HUES64 (cell line): ENCODE data around the gene LDB2.

Experiments used
- H3K27ac ChIP-seq: 2 replicates; pipeline ENCODE4 v1.7.0; 2013; ENCODE audit warnings: low read depth, low read length, inconsistent platforms
- H3K27me3 ChIP-seq: 2 replicates; pipeline ENCODE4 v1.6.1; 2013; ENCODE audit warnings: mild to moderate bottlenecking, low read length; ENCODE audit not compliant: insufficient read depth
- H3K36me3 ChIP-seq: 2 replicates; pipeline ENCODE4 v1.6.1; 2013; ENCODE audit warnings: mild to moderate bottlenecking, low read length; ENCODE audit not compliant: insufficient read depth
- H3K4me1 ChIP-seq: 2 replicates; pipeline ENCODE4 v1.6.1; 2013; ENCODE audit warnings: mild to moderate bottlenecking, low read length, moderate library complexity; ENCODE audit not compliant: insufficient read depth
- H3K4me3 ChIP-seq: 2 replicates; pipeline ENCODE4 v1.5.1; 2013; ENCODE audit warnings: mild to moderate bottlenecking, low read length, moderate library complexity
- H3K9ac ChIP-seq: 2 replicates; pipeline ENCODE4 v1.6.1; 2013; ENCODE audit warnings: mild to moderate bottlenecking, low read depth, low read length
- H3K9me3 ChIP-seq: 2 replicates; pipeline ENCODE4 v1.6.1; 2013; ENCODE audit warnings: low read depth, low read length; ENCODE audit not compliant: insufficient read depth
- WGBS: fragments of 150-250, 120-280 bp; methylation state at CpG from one replicate; pipeline ENCODE4 v1.1.7; 2013; ENCODE audit warnings: missing lambda C conversion rate; 5-methylcytosine and 5-hydroxymethylcytosine counted together

LDB2 gene

DNA sequence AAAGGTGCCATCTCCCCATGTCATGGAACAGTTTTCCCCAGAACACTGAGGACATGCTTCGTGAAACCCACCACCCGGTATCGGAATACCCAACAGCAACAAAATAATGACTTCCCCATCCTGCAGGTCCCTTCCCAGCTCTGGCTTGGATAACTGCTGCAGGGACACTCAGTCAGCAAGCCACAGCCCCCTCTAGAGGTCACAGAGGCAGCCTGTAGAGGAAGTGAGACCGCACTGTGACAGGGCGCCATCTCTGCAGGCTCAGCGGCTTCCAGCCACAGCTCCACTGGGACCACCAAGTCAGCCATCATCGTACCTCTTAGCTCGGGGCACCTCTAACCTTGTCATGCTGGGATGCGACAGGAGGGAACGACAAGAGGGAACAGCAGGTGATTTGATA, 315.9 kb downstream of the LDB2 start:
- no peaks in the 10 kb centered on the region for H3K9me3 ChIP-seq
- no peak overlapping the region for H3K27ac ChIP-seq
- H3K9ac ChIP-seq = no peak overlapping the region
- H3K4me3 ChIP-seq = no peak overlapping the region
- no peaks in the 10 kb centered on the region for H3K27me3 ChIP-seq
- H3K4me1 ChIP-seq = no peaks in the 10 kb centered on the region
- 86% methylated on average over 10 of the region's 10 CpGs for WGBS
- H3K36me3 ChIP-seq = peaks cover 7% of the 10 kb centered on the region; the same call in 1 of the 2 replicates

DNA sequence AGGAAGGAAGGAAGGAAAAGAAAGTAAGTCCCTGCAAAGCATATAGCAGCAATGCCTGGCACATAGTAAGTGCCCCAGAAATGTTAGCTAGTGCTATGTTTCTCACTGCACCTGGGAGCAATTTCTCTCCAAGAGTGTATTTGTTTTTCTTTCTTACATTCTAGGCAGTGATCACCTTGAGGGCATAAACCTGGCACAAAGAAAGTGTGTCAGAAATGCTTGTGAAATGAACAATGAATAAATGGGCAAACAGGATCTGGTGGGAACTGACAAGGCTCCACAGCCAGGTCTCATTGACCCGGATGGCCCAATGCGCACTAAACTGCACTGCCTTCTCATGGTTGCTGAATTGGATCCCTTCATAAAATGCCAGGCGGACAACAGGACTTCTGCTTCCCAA, 316.4 kb downstream of the LDB2 start:
- no peak overlapping the region for H3K27ac ChIP-seq
- 97% methylated on average over 3 of the region's 3 CpGs for WGBS
- H3K4me3 ChIP-seq = no peak overlapping the region
- peaks cover 2% of the 10 kb centered on the region; the same call in 1 of the 2 replicates for H3K36me3 ChIP-seq
- no peaks in the 10 kb centered on the region for H3K4me1 ChIP-seq
- no peaks in the 10 kb centered on the region for H3K9me3 ChIP-seq
- H3K9ac ChIP-seq = no peak overlapping the region
- no peaks in the 10 kb centered on the region for H3K27me3 ChIP-seq

DNA sequence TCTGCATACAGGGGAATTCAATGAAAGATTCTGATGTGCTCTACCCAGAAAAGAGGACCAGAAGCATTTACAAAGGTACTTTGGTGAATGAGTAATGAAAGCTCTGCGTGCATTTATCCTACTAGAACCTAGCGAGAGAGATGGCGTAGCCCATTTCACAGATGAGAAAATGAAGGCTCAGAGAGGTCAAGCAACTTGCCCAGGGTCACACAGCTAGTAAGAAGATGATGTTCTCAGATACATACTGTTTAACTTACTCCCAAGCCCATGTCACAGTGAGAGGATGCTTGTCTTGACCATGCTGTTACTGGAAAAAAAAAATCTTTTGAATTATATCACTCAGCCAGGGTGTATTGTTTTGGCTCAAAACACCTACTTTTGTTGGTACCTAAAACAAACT, 317.3 kb downstream of the LDB2 start:
- Histone ChIP-seq H3K4me3 (no peak overlapping the region), H3K27ac (no peak overlapping the region), H3K27me3 (no peaks in the 10 kb centered on the region), H3K36me3 (no peaks in the 10 kb centered on the region; the same call in 1 of the 2 replicates), H3K9ac (no peak overlapping the region), H3K9me3 (no peaks in the 10 kb centered on the region), H3K4me1 (no peaks in the 10 kb centered on the region)
- 94% methylated on average over 3 of the region's 3 CpGs for WGBS

DNA sequence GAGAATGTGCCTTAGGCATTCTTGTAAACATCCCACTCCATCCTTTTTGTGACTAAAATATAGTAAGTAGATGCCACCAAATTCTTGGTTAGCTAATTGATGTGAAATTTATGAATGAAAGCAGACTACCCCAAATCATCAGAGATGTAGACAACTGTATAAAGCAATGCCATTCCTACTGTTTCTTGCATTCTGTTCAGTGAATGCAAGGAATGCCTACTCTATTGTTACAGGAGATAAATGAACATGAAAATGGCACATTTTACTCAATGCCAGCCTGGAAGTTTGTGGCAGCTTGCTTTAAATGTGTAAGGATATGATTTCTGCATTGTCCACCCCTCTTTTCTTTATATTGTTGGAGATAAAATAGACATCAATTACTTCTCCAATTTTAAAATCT, 317.9 kb downstream of the LDB2 start:
- Histone ChIP-seq H3K4me1 (no peaks in the 10 kb centered on the region), H3K27ac (no peak overlapping the region), H3K9ac (no peak overlapping the region), H3K27me3 (no peaks in the 10 kb centered on the region), H3K36me3 (no peaks in the 10 kb centered on the region; the same call in 1 of the 2 replicates), H3K4me3 (no peak overlapping the region), H3K9me3 (no peaks in the 10 kb centered on the region)

DNA sequence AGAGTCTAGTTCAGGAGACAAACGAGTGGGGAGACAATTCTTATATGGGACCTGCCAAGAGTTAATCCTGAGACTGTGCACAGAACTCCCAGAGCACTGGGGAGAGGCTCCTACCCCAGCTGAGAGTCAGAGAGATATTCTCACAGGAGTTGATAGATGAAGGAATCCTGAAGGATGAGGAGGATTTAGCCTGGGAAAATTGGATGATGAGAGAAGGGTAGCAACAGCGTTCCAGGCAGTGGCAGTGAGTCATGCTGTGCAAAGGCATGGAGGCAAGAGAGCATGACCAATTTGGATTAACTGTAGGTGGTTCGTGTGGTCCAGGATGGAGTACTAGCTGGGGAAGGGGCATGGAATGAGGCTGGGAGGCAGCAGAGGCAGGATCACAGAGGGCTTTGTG, 318.6 kb downstream of the LDB2 start:
- Histone ChIP-seq H3K9ac (no peak overlapping the region), H3K27me3 (no peaks in the 10 kb centered on the region), H3K9me3 (no peaks in the 10 kb centered on the region), H3K27ac (no peak overlapping the region), H3K4me3 (no peak overlapping the region), H3K36me3 (no peaks in the 10 kb centered on the region; the same call in 1 of the 2 replicates), H3K4me1 (no peaks in the 10 kb centered on the region)
- WGBS = 86% methylated on average over 3 of the region's 3 CpGs

DNA sequence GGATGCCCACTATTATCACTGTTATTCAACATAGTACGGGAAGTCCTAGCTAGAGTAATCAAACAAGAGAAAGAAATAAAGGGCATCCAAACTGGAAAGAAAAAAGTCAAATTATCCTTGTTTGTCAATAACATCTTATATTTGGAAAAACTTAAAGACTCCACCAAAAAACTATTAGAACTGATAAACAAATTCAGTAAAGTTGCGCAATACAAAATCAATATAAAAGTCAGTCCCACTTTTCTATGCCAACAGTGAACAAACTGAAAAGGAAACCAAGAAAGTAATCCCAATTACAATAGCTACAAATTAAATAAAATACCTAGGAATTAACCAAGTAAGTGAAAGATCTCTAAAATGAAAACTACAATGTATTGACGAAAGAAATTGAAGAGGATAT, 321.3 kb downstream of the LDB2 start:
- WGBS = 94% methylated on average over 1 of the region's 3 CpGs
- no peaks in the 10 kb centered on the region; the same call in 1 of the 2 replicates for H3K36me3 ChIP-seq
- H3K27me3 ChIP-seq = no peaks in the 10 kb centered on the region
- no peaks in the 10 kb centered on the region for H3K9me3 ChIP-seq
- H3K4me1 ChIP-seq = no peaks in the 10 kb centered on the region
- no peak overlapping the region for H3K27ac ChIP-seq
- H3K4me3 ChIP-seq = no peak overlapping the region
- no peak overlapping the region for H3K9ac ChIP-seq

DNA sequence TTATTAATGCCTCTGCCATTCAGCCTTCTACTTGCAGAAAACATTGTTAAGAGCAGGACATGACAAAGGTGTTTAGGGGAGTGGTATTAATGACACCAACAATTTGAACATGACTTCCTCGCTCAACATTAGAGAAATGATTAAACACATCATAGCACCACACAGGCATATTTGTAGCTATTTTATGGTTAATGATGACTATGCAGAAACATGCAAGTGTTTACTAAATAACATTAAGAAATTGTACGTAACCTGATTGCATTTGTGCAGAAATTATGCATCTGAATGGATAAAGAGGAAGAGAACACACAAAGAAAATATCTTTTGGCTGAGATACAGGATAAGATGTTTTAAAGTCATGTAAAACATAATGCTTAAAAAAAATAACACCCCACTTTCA, 323.5 kb downstream of the LDB2 start:
- H3K27me3 ChIP-seq = no peaks in the 10 kb centered on the region
- WGBS = 100% methylated on average over 1 of the region's 2 CpGs

DNA sequence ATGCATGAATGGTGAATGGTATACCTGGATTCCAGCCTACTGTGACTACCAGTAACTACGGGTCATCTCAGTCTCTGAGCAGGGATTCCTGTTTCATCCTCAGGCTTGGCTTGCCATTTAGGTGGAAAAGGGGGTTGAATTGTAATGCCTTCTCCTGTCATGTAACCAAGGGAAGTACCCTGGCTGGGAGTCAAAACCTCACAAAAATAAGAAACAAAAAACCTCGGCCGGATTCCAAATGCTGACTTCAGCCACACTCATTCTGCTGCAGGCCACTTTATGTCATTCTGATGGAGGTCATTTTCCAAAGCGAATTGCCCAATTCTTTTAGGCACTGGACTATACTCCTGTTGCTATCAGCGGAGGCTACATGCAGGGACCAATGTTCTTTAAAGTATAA, 324.7 kb downstream of the LDB2 start:
- Histone ChIP-seq H3K36me3 (no peaks in the 10 kb centered on the region), H3K9me3 (no peaks in the 10 kb centered on the region), H3K9ac (no peak overlapping the region), H3K4me3 (no peak overlapping the region), H3K27ac (no peak overlapping the region), H3K27me3 (no peaks in the 10 kb centered on the region), H3K4me1 (no peaks in the 10 kb centered on the region)
- WGBS = 96% methylated on average over 5 of the region's 5 CpGs

More for the DNA sequence above, 323.5 kb downstream of the LDB2 start:
- Histone ChIP-seq H3K4me3 (no peak overlapping the region), H3K4me1 (no peaks in the 10 kb centered on the region), H3K36me3 (no peaks in the 10 kb centered on the region), H3K9me3 (no peaks in the 10 kb centered on the region), H3K27ac (no peak overlapping the region), H3K9ac (no peak overlapping the region)

DNA sequence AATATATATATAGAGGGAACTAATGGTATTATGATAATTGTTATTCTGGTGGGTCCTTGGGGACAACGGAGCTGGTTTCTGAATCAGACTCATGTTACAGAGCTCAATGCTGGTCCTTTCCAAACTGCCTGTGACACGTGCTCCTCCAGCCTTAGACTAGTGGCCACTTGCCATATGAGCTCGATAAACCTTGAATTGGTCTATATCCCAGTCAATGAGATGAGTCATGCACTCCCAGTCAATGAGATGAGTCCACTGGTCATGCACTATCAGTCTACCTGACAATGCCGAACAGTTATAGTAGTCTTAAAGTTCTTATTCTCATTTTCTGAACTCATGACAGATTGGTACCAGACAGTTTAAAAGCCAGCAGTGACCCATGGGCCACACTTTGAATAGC, 325.2 kb downstream of the LDB2 start:
- no peak overlapping the region for H3K4me3 ChIP-seq
- WGBS = 96% methylated on average over 4 of the region's 4 CpGs
- H3K9me3 ChIP-seq = no peaks in the 10 kb centered on the region
- no peaks in the 10 kb centered on the region for H3K27me3 ChIP-seq
- no peaks in the 10 kb centered on the region for H3K36me3 ChIP-seq
- no peaks in the 10 kb centered on the region for H3K4me1 ChIP-seq
- H3K9ac ChIP-seq = no peak overlapping the region
- no peak overlapping the region for H3K27ac ChIP-seq

DNA sequence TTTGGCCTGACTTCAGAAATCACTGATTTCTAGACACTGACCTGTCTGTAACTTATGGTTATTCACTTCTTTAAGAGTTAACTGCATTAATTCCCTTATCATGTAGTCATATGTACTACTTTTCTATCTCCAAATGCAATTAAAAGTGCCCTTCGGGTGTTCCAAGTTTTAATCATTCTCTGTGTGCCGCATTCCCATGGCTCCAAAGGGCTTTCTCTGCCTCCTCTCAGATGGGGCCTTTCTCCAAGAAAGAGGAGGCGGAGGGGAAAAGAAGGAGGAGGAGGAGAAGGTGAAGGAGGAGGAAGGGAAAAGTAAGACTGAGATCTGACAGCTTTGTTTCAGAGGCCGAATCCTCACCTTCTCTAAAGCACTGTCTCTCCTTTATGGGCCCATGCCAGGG, 325.8 kb downstream of the LDB2 start:
- no peak overlapping the region for H3K9ac ChIP-seq
- no peaks in the 10 kb centered on the region for H3K36me3 ChIP-seq
- no peaks in the 10 kb centered on the region for H3K4me1 ChIP-seq
- 90% methylated on average over 4 of the region's 4 CpGs for WGBS
- no peak overlapping the region for H3K4me3 ChIP-seq
- H3K27ac ChIP-seq = no peak overlapping the region
- H3K27me3 ChIP-seq = no peaks in the 10 kb centered on the region
- H3K9me3 ChIP-seq = no peaks in the 10 kb centered on the region

DNA sequence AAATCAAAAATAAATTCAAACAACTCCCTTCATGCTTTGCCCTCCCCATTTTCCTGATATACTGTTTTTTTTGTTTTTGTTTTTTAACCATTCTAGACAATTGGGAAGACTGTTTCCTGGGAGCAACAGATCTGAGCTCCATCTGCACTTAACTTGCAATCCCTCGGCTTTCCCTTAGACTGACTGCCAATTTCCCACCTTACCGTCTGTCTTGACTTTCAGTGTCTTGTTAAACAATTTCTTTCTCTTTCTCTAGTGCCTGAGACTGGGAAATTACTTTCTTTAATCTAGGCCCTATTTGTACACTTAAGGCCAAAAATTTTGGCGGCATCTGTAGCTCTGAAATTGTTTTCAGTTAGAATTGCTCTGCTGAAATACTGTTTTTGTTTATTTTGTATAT, 326.3 kb downstream of the LDB2 start:
- no peaks in the 10 kb centered on the region for H3K9me3 ChIP-seq
- H3K4me3 ChIP-seq = no peak overlapping the region
- H3K4me1 ChIP-seq = no peaks in the 10 kb centered on the region
- no peak overlapping the region for H3K9ac ChIP-seq
- no peaks in the 10 kb centered on the region for H3K36me3 ChIP-seq
- 94% methylated on average over 3 of the region's 3 CpGs for WGBS
- no peaks in the 10 kb centered on the region for H3K27me3 ChIP-seq
- no peak overlapping the region for H3K27ac ChIP-seq

DNA sequence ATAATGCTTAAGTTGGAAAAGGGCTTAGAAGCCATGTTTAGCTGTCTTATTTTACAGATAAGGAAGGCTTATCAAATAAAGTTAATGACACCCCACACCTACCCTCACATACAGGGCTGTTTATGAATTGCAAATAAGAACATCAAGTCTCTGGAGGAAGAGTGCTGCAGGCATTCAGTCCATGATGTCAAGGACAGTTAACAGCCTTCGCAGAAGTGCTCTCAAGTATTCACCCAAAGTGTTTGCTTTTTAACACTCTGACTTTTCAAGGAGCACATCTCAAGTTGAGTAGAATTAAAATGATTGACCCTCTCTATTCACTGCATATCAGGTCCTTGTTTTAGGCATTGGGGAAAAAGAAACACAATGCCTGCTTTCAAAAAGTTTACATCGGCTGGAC, 328.7 kb downstream of the LDB2 start:
- no peak overlapping the region for H3K4me3 ChIP-seq
- 92% methylated on average over 2 of the region's 2 CpGs for WGBS
- H3K36me3 ChIP-seq = no peaks in the 10 kb centered on the region
- H3K9ac ChIP-seq = no peak overlapping the region
- no peaks in the 10 kb centered on the region for H3K9me3 ChIP-seq
- H3K27ac ChIP-seq = no peak overlapping the region
- no peaks in the 10 kb centered on the region for H3K4me1 ChIP-seq
- H3K27me3 ChIP-seq = no peaks in the 10 kb centered on the region
